Testis (tissue), 2 donors: ENCODE measurements around the gene ARHGAP26.

Source experiments
- POLR2A ChIP-seq: fragments of 450-650 bp; IDR thresholded peaks from one replicate; pipeline ENCODE4 v1.6.1; 2017; ENCODE audit warnings: antibody characterized with exemption, mild to moderate bottlenecking, moderate library complexity
- TF ChIP-seq, protein P1 (sequence below), 3 experiments: fragments of 450-650 bp in 2 of 3; fragments of 200-600 bp in 1 of 3; sonication (generic) in 1 of 3; IDR thresholded peaks; one replicate each; pipeline ENCODE4 v1.5.1; 2016 to 2019; ENCODE audit warnings: antibody characterized with exemption in 3 of 3, mild to moderate bottlenecking in 2 of 3, moderate library complexity in 1 of 3

DNA sequence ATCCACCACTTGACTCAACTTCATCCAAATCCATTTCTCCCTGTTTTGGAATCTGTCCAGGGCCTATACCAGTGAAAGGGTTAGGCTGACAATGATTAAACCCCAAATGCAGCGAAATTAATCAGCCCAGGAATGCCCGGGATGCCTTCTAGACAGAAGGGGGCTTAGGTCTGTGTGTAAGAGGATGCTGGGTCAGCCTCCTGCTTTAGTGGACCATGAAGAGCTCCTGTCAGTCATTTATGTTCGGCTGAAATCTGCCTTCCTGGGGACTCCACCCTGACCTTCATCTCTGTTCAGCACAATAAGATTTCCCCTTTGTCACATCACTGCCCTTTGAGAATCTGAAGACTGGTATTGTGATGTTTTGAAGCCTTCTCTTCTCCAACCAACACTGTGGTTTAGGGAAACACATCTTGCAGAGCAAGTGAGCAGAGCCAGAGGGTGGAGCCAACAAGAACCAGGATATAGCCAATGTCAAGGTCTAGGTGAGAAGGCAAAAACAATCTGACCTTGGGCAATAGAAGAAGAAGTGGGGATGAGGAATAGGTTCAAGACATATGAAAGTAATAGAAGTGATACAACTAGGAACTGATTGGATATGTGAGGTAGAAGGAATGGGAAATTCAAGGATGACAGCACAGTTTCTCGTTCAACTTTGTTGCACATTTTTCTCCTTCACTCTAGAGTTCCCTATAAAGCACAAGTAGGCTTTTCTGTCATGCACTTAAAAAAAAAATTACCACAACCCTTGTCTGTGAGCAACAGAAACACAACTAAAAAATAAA, 234.4 kb downstream of the ARHGAP26 start:
- TF ChIP-seq POLR2A: no peak
- TF ChIP-seq, protein P1, sequence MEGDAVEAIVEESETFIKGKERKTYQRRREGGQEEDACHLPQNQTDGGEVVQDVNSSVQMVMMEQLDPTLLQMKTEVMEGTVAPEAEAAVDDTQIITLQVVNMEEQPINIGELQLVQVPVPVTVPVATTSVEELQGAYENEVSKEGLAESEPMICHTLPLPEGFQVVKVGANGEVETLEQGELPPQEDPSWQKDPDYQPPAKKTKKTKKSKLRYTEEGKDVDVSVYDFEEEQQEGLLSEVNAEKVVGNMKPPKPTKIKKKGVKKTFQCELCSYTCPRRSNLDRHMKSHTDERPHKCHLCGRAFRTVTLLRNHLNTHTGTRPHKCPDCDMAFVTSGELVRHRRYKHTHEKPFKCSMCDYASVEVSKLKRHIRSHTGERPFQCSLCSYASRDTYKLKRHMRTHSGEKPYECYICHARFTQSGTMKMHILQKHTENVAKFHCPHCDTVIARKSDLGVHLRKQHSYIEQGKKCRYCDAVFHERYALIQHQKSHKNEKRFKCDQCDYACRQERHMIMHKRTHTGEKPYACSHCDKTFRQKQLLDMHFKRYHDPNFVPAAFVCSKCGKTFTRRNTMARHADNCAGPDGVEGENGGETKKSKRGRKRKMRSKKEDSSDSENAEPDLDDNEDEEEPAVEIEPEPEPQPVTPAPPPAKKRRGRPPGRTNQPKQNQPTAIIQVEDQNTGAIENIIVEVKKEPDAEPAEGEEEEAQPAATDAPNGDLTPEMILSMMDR (IDR thresholded peaks at IDR 0.05): no peak
